GM21528 (cell line): ENCODE results near the gene FAM162B.
"Not testable (repeated sequence)": the region's sequence is repeated elsewhere in the genome, so short reads cannot be mapped to it uniquely, and the experiment has no call there.

ENCODE experiments used
- ATAC-seq: cut with Tn5 transposase; IDR thresholded peaks from one replicate; pipeline ENCODE4 v1.9.1; 2021; ENCODE audit warnings: mild to moderate bottlenecking, moderate library complexity; ENCODE audit not compliant: unreplicated experiment, low FRiP score

Gene FAM162B

DNA sequence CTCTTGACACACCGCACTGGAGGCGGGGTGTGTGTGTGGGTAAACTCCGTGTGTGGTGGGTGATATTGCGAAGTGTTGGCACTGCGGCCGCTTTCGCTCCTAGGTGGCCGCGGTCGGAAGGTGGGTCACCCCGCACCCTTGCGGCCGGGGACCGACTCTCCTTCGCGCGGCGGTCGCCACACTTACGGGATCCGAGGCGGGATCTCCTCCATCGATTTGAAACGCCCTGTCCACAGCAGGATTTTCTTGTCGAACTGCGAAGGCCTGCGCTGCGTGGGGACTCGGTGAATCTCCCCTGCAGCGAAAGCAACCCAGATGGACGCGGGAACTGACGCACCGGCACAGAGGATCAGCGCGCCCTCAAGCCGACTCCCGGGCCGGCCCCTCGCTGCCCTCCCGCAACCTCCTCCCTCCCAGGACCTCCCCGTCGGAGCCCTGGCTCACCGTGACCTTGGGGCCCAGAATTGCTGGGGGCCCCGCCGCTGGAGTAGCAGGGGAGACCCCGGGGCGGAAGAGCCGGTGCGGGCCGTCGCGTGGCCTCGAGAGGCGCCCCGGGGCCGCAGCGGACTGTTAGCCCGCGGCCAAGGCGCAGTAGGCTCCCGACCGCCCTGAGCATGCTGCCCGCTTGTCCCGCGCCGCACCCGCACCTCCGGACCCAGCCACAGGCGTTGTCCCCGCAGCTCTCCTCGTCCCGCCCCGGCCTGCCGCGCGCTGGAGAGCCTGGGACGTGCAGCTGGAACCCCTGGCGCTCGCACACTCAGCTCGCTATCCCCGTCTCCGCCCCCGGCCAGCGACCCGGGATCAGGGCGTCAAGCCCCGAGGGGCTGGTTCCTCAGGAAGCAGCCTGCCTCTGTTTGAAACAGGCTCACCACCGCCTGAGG lies at the start of gene FAM162B:
TSS of gene FAM162B (minus strand) at position 759 of the 881 bp plus-strand sequence. CDS start at position 616, 143 bp downstream.
- no peak for ATAC-seq

GRCh38 chr6:116812051-116812650 lies 46.6 kb upstream of the FAM162B start:
- ATAC-seq = no peak

DNA sequence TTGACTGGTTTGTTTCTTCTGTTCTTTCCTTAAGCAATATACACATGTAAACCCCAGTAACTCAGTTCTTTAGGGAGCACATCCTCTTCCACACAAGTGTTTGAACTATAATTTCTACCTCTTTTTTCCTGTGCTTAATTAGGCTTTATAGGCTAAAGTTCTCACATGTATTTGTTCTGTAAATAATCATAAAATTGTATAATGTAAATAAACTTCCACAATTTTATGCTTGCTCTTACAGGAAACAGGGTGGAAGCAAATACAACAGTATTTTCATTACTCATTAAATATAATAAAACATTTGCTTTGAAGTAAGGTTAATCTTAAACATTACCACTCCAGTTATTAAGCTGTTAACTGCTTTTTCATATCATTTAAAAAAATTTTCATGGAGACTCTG lies 36.5 kb upstream of the FAM162B start:
- no peak for ATAC-seq

DNA sequence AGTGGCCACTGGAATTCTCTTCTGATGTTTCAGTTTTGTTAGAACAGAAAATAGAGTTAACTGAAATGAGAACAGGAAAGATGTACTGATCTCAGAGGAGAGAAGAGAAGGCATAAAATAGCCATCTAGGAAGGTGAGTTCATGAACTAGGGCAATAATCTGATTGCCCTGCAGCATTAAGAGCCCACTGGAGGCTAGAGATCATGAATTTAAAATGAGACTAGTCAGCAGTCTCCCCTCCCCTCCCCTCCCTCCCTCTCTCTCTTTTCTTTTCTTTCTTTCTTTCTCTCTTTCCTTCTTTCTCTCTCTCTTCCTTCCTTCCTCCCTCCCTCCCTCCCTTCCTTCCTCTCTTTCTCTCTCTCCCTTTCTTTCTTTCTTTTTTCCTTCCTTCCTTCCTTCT lies 34.4 kb upstream of the FAM162B start:
- ATAC-seq = no peak

DNA sequence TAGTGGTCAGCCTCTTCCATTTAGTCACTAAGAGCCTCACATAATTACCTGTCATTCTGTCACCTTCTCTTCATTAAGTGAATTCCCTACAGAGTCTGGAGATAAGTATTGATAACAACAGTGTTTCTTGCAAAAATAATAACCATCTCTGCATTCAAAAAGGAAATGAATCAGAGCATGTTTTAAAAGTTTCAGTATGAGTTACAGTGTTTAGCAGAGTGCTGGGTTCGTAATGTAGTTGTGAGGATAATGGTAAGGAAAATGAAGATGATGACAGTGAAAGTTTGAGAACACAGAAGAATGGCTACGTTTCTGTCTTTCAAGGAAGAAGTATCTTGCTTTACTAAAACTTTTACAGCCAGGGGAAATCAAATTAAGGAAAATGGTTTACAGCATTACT lies 32.1 kb upstream of the FAM162B start:
- ATAC-seq = no peak

GRCh38 chr6:116793224-116793623 lies 27.7 kb upstream of the FAM162B start:
- ATAC-seq = no peak

- no peak for ATAC-seq
Observed at GRCh38 chr6:116783852-116784251, 18.3 kb upstream of the FAM162B start.

DNA sequence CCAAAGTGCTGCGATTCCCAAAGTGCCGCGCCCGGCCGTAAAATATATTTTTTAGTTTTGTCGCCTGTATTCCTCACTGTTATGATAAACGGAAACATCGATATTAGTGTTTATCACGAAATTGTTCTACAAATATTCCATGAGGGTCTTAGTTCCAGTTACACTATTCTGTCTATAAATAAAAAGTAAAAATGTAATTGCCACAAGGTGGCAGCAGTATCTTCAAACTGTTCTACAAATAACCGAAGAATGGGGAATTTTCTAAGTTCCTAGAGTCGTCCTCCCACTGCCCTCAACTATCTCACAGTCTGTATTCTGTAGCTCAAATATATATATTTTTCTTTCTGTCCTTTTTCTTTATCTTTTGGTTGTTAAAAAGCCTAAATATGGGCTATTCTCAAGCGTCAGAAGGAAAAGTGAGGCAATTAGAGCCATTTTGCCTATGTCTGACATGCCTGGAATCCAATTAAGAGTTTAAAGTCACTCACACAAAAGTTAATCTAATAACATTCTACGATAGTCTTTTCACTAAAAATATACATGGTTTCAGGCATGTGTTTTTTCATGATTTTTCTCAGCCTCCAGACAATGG lies 14.2 kb upstream of the FAM162B start:
- ATAC-seq = no peak

DNA sequence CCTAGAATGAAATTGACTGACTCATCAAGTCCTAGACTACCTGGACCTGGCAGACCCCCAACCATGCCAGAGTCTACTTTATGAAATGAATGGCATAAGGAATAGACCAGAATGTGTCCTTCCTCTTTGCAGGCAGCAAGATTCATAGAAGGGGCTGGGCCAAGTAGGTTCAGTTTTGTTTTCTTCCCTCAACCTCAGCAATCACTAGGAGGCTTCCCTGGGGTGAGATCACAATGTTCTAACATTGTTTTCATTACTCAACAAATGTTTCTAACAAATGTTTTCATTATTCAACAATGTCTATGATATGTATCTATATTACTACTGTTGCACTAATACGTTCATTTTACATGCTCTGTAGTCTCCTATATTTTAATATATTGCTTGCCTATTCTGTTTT lies 8.4 kb upstream of the FAM162B start:
- ATAC-seq = no peak

DNA sequence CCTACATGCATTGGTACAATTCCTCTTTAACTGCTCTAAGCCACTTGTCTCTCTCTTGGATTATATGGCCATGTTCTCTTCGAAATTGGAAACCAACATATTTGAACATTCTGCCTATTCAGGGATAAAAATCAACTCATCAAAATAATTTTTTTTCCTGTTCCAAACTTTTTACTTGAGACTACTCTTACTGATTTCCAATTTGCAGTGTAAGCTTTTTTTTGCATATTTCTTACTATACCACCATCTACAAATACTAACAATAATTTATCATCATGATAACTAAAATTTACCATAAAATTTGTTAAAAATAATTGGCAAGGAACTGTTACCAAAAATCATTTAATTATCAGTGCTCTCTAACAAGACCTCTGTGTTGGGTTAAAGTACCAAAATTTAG lies 6.9 kb upstream of the FAM162B start:
- ATAC-seq = no peak

DNA sequence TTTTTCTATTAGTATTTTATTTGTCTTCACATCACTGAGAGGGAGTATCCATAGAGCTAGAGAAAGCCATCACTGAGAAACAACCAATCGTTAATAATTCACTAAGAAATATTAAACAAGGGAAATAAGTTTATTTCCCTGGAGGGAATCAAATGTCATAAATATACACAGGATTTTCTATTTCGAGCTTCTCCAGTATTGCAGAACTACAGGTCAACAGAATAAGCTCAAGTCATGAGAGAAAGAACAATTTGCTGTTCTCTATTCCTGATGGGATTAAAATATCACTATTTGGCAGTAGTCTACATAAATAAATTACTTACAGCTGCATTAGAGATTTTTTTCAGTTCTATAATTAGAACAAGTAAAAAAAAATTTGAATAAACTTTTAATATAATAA lies 2.2 kb upstream of the FAM162B start:
- no peak for ATAC-seq

DNA sequence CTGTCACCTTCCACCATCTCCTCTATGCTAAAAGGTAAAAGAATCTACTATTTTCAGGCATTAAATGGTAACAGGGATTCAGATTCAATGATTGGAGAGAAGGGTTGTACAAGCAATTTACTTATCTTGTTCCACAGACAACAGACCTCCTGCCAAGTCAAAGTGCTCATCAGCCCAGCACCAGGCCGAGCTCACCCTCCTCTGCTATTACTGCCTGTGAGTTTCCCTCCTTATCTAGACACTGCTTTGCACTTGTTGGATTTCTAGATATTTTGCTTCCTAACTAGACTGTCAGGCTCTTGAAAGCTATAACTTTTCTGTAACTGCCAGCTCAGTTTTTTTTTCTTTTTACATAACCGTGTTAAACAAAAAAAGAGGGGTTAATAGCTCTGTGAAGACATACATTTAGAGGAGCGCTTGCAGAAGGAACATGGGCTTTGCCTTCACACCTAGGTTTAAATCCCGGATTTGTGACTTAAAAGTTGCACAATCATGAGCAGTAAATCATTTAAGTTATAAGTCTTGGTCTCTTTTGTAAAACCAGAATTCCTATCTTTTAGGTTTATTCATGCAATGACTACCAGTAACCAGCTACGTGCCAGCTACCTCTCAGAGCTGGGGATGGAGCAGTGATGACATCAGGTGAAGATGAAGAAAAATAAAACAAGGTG lies 1.1 kb upstream of the FAM162B start:
- ATAC-seq = no peak

GRCh38 chr6:116764629-116764960 lies 924 bp downstream of the FAM162B start:
- no peak for ATAC-seq

DNA sequence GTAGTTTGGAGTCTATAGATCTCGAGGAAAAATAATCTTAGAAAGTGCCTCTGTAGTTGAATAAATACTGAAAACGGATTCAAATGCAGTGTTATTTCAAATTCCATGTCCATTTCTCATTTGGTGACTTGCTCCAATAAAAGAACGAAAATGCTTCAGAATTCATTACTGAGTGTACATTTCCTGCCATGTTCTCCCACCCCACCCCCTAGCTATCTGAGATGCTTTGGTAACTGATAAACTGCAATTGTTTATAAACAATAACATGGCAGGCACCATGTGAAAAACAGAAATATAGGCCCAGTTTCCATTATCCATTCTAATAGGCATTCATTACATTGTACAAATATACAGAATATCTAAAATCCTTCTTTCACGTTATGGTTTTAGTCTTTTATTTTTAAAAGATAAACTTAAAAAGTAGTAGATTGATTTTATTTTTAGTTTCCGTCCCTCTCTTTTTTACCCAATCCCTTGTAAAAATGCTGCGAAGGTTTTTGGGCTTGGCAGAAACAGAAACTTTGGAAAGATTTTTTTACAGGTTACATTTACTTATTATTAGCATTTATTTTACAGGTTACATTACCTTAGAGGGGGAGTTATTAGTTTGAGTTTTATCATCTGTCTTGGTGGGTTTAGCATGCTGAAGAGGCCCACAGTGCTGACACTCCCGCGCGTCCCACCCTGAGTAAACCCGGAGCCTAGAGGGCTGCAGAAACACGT lies 1.5 kb downstream of the FAM162B start:
- no peak for ATAC-seq

DNA sequence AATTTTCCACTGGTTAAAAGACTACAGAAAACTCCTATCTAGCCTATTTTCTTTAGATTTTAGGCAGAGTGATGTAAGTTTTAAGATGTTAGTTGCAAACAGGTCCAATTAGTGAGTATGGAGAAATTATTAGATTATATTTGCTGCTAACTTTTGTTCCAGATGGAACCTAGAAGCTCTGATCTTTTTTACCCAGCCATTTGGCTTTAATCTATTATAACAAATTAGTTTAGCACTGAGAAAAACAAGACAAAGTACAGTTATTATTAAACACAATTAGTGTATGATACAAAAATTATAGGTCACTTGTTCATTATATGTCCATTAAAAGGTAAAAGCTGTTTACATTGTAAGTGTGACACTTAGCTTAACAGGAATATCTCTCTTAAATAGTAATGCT lies 2.5 kb downstream of the FAM162B start:
- ATAC-seq = no peak

- ATAC-seq = no peak
Observed at GRCh38 chr6:116762235-116762634, 3.3 kb downstream of the FAM162B start.

DNA sequence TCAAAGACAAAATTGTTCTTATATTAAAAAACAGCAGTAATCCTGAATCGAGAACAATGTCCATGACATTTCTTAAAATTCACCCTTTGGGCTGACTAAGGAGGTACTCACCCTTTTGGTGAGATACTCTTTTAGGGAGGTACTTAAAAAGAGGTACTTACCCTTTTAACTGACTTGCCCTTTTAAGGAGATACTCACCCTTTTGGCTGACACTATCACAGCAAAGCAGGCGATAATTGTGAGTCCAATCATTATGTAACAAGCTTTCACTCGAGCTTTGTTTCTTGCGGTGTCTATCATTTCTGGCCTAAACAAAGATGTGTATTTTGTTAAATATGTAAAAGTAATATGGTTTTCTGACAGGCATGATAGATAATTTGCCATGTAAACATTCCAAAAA lies 3.7 kb downstream of the FAM162B start:
- no peak for ATAC-seq

DNA sequence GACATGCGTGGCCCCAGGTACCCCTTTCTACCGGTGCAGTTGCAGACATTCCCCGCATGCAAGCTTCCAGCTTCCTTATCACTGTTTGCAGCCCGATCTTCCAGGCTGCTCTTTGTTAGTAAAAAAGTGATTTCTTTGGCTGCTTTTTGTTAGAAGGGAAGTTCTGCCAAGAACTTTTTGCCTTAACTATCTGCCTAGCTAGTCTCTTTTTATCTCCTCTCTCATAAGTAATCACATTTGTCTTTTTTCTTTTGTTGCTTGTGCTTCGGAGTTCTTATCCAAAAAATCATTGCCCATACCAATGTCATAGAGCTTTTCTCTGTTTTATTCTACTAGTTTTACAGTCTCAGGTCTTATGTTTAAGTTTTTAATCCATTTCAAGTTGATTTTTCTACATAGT lies 20.3 kb downstream of the FAM162B start:
- ATAC-seq = no peak

DNA sequence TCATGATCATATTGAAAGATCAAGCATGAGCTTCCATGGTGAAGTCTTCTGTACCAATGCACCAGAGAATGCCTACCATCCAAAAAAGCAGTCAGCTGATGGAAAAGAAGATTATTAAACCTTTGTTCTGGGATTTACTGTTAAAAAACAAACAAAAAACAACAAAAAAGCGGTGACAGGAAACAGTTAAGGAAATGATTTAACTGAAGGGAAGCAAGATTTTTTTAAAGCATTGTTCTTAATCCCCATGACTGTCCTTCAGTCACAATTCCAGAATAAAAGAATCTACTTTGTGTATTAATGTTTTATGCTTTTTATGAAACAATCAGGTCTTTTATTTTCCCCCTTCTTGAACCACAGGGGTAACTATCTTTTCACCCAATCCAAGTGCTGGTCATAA lies 23.9 kb downstream of the FAM162B start:
- no peak for ATAC-seq

GRCh38 chr6:116740486-116740885 lies 25.0 kb downstream of the FAM162B start:
- not testable (repeated sequence) for ATAC-seq

- ATAC-seq = no peak
Observed at GRCh38 chr6:116737004-116737403, 28.5 kb downstream of the FAM162B start.
